Activated naive CD8-positive, alpha-beta T cell treated with anti-CD3 and anti-CD28 coated beads, Interleukin-2, amount 50 U/mL, for 24 hours (primary cell): Measurements from ENCODE around the gene NUP133.

Source experiments
- ATAC-seq: fragments of 150-1000 bp; cut with Tn5 transposase; one replicate; pipeline ENCODE4 v1.10.0; 2021
- DNase-seq: peaks from one replicate; pipeline ENCODE4 v3.0.0; 2021
- H3K27ac Mint-ChIP-seq: one replicate; pipeline ENCODE4 v1.8.0; 2021; ENCODE audit warnings: mild to moderate bottlenecking, mixed read lengths
- H3K27me3 Mint-ChIP-seq: one replicate; pipeline ENCODE4 v1.8.0; 2021; ENCODE audit warnings: mixed read lengths
- H3K36me3 Mint-ChIP-seq: one replicate; pipeline ENCODE4 v1.8.0; 2021; ENCODE audit warnings: low read depth, mixed read lengths
- H3K4me1 Mint-ChIP-seq: one replicate; pipeline ENCODE4 v1.8.0; 2021; ENCODE audit warnings: mixed read lengths
- H3K4me3 Mint-ChIP-seq: one replicate; pipeline ENCODE4 v1.8.0; 2021; ENCODE audit warnings: mild to moderate bottlenecking, moderate library complexity, mixed read lengths
- H3K9me3 Mint-ChIP-seq: one replicate; pipeline ENCODE4 v1.8.0; 2021; ENCODE audit warnings: mixed read lengths

Gene NUP133

GRCh38 chr1:229507951-229508822 lies at the start of gene NUP133:
Gene NUP133, minus strand, starts transcription at chr1:229508341. Its CDS starts 92 bp downstream, at chr1:229508249.
- H3K4me1 Mint-ChIP-seq: peaks cover 38% of the 10 kb centered on the region
- H3K4me3 Mint-ChIP-seq: peak within 1 kb of the TSS; percentile 96
- H3K27me3 Mint-ChIP-seq: peaks cover 2% of the 10 kb centered on the region
- peak within 1 kb of the TSS; percentile 89 for H3K27ac Mint-ChIP-seq
- H3K36me3 Mint-ChIP-seq: peaks cover 5% of the 10 kb centered on the region
- no peaks in the 10 kb centered on the region for H3K9me3 Mint-ChIP-seq
- ATAC-seq (peak; percentile 97), DNase-seq (peak; percentile 100)

GRCh38 chr1:229557200-229557850 lies 49.2 kb upstream of the NUP133 start:
- Mint-ChIP-seq H3K27me3 (no peaks in the 10 kb centered on the region), H3K4me1 (peaks cover 44% of the 10 kb centered on the region), H3K27ac (peak overlapping the region; percentile 72), H3K36me3 (peaks cover 9% of the 10 kb centered on the region), H3K4me3 (peak overlapping the region; percentile 88), H3K9me3 (no peaks in the 10 kb centered on the region)
- no peak for ATAC-seq
- DNase-seq: no peak

GRCh38 chr1:229554886-229555621 lies 46.9 kb upstream of the NUP133 start:
- Mint-ChIP-seq H3K27ac (no peak overlapping the region), H3K9me3 (no peaks in the 10 kb centered on the region), H3K4me1 (peaks cover 47% of the 10 kb centered on the region), H3K27me3 (no peaks in the 10 kb centered on the region), H3K36me3 (peaks cover 9% of the 10 kb centered on the region), H3K4me3 (no peak overlapping the region)
- DNase-seq (no peak), ATAC-seq (no peak)

GRCh38 chr1:229553621-229554130 lies 45.5 kb upstream of the NUP133 start:
- H3K4me3 Mint-ChIP-seq: no peak overlapping the region
- H3K36me3 Mint-ChIP-seq: peaks cover 13% of the 10 kb centered on the region
- no peak overlapping the region for H3K27ac Mint-ChIP-seq
- no peak for DNase-seq
- H3K4me1 Mint-ChIP-seq: peaks cover 38% of the 10 kb centered on the region
- H3K9me3 Mint-ChIP-seq: no peaks in the 10 kb centered on the region
- ATAC-seq: no peak
- no peaks in the 10 kb centered on the region for H3K27me3 Mint-ChIP-seq

GRCh38 chr1:229552732-229553131 lies 44.6 kb upstream of the NUP133 start:
- Mint-ChIP-seq H3K27me3 (no peaks in the 10 kb centered on the region), H3K9me3 (no peaks in the 10 kb centered on the region), H3K36me3 (peaks cover 17% of the 10 kb centered on the region), H3K4me1 (peaks cover 37% of the 10 kb centered on the region), H3K4me3 (no peak overlapping the region), H3K27ac (no peak overlapping the region)
- DNase-seq: no peak
- ATAC-seq: no peak

- DNase-seq (no peak), ATAC-seq (no peak)
- Mint-ChIP-seq H3K27me3 (no peaks in the 10 kb centered on the region), H3K4me3 (no peak overlapping the region), H3K4me1 (peaks cover 22% of the 10 kb centered on the region), H3K9me3 (no peaks in the 10 kb centered on the region), H3K27ac (peak overlapping the region; percentile 14), H3K36me3 (peaks cover 18% of the 10 kb centered on the region)
These were observed 42.8 kb upstream of the NUP133 start for GRCh38 chr1:229550812-229551567.

GRCh38 chr1:229547542-229547941 lies 39.4 kb upstream of the NUP133 start:
- ATAC-seq: no peak
- H3K27ac Mint-ChIP-seq: no peak overlapping the region
- no peak overlapping the region for H3K4me3 Mint-ChIP-seq
- H3K4me1 Mint-ChIP-seq: peaks cover 30% of the 10 kb centered on the region
- peaks cover 38% of the 10 kb centered on the region for H3K36me3 Mint-ChIP-seq
- DNase-seq: no peak
- H3K27me3 Mint-ChIP-seq: no peaks in the 10 kb centered on the region
- H3K9me3 Mint-ChIP-seq: peaks cover 3% of the 10 kb centered on the region

GRCh38 chr1:229544587-229544986 lies 36.4 kb upstream of the NUP133 start:
- H3K9me3 Mint-ChIP-seq: peaks cover 3% of the 10 kb centered on the region
- no peak for DNase-seq
- H3K4me3 Mint-ChIP-seq: no peak overlapping the region
- H3K27me3 Mint-ChIP-seq: no peaks in the 10 kb centered on the region
- peak overlapping the region; percentile 78 for H3K27ac Mint-ChIP-seq
- no peak for ATAC-seq
- H3K4me1 Mint-ChIP-seq: peaks cover 37% of the 10 kb centered on the region
- peaks cover 51% of the 10 kb centered on the region for H3K36me3 Mint-ChIP-seq

- peaks cover 62% of the 10 kb centered on the region for H3K36me3 Mint-ChIP-seq
These were observed 31.8 kb upstream of the NUP133 start for GRCh38 chr1:229539863-229540506.

GRCh38 chr1:229538945-229539344 lies 30.8 kb upstream of the NUP133 start:
- Mint-ChIP-seq H3K4me1 (peaks cover 26% of the 10 kb centered on the region), H3K27ac (peak overlapping the region; percentile 22), H3K36me3 (peaks cover 58% of the 10 kb centered on the region), H3K9me3 (no peaks in the 10 kb centered on the region), H3K27me3 (no peaks in the 10 kb centered on the region), H3K4me3 (no peak overlapping the region)
- ATAC-seq (no peak), DNase-seq (no peak)

More at GRCh38 chr1:229539863-229540506, 31.8 kb upstream of the NUP133 start:
- H3K9me3 Mint-ChIP-seq: peaks cover under 1% of the 10 kb centered on the region
- ATAC-seq (no peak), DNase-seq (no peak)
- H3K27ac Mint-ChIP-seq: no peak overlapping the region
- no peak overlapping the region for H3K4me3 Mint-ChIP-seq
- peaks cover 36% of the 10 kb centered on the region for H3K4me1 Mint-ChIP-seq
- no peaks in the 10 kb centered on the region for H3K27me3 Mint-ChIP-seq

- ATAC-seq: no peak
- Mint-ChIP-seq H3K4me3 (no peak overlapping the region), H3K27me3 (no peaks in the 10 kb centered on the region), H3K9me3 (no peaks in the 10 kb centered on the region), H3K4me1 (peaks cover 16% of the 10 kb centered on the region), H3K36me3 (peaks cover 54% of the 10 kb centered on the region), H3K27ac (peak overlapping the region; percentile 19)
- no peak for DNase-seq
These were observed 29.8 kb upstream of the NUP133 start for GRCh38 chr1:229537894-229538293.

- Mint-ChIP-seq H3K27me3 (no peaks in the 10 kb centered on the region), H3K4me1 (peaks cover 7% of the 10 kb centered on the region), H3K9me3 (no peaks in the 10 kb centered on the region), H3K4me3 (no peak overlapping the region), H3K27ac (peak overlapping the region; percentile 17), H3K36me3 (peaks cover 47% of the 10 kb centered on the region)
- DNase-seq (no peak), ATAC-seq (no peak)
These were observed 28.8 kb upstream of the NUP133 start for GRCh38 chr1:229536982-229537381.

- H3K27ac Mint-ChIP-seq: no peak overlapping the region
- no peaks in the 10 kb centered on the region for H3K27me3 Mint-ChIP-seq
- H3K9me3 Mint-ChIP-seq: no peaks in the 10 kb centered on the region
- peaks cover 2% of the 10 kb centered on the region for H3K4me1 Mint-ChIP-seq
- DNase-seq (no peak), ATAC-seq (peak; percentile 46)
- H3K36me3 Mint-ChIP-seq: peaks cover 41% of the 10 kb centered on the region
- no peak overlapping the region for H3K4me3 Mint-ChIP-seq
These were observed 27.1 kb upstream of the NUP133 start for GRCh38 chr1:229535230-229535629.
